Measurements from ENCODE around the gene CD22. TPM values are rescaled to one million over a fixed set of nuclear protein-coding genes. Genes with fewer than 3 reads are reported as not detected.
A peak's percentile ranks its signal among the peaks of the same experiment; 100 is the strongest.

Gene CD22
- total RNA-seq, 4 donors from 2014 or later: not detected

DNA sequence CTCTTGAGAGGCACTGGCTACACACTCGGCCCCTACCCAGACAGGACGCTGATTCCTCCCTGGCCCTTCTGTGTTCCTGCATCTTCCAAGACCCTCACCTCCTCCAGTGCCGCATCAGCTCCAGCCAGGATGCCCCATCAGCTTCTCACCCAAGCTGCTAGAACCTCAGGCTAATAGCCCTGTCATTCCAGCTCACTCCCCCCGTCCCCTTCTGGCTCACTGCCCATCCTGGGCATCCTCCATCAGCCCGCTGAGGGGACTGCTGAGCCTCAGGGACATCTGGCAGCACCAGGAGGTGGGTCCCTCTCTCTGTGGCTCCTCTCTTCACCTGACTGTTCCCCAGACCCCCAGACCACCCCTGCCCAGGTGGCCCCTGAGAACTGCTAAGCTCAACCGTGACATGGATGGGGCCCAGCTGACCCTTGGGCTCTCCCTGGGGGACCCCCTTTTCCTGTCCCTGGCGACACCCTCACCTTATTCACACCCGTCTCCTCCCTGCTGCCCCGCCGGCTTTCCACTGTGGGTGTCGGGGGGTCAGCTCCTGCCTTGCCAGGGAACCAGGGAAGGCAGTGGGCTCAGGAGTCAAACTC is 34.1 kb downstream of the CD22 start:
- WGBS: 68% methylated on average over 8 of the region's 11 CpGs
- Histone ChIP-seq H3K4me1 (peaks cover 3% of the 10 kb centered on the region), H3K27ac (no peak overlapping the region), H3K36me3 (no peaks in the 10 kb centered on the region), H3K9me3 (no peaks in the 10 kb centered on the region), H3K27me3 (peaks cover 3% of the 10 kb centered on the region), H3K4me3 (no peak overlapping the region)
- TF ChIP-seq, protein P1, sequence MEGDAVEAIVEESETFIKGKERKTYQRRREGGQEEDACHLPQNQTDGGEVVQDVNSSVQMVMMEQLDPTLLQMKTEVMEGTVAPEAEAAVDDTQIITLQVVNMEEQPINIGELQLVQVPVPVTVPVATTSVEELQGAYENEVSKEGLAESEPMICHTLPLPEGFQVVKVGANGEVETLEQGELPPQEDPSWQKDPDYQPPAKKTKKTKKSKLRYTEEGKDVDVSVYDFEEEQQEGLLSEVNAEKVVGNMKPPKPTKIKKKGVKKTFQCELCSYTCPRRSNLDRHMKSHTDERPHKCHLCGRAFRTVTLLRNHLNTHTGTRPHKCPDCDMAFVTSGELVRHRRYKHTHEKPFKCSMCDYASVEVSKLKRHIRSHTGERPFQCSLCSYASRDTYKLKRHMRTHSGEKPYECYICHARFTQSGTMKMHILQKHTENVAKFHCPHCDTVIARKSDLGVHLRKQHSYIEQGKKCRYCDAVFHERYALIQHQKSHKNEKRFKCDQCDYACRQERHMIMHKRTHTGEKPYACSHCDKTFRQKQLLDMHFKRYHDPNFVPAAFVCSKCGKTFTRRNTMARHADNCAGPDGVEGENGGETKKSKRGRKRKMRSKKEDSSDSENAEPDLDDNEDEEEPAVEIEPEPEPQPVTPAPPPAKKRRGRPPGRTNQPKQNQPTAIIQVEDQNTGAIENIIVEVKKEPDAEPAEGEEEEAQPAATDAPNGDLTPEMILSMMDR (IDR thresholded peaks at IDR 0.05): no peak
- TF ChIP-seq POLR2AphosphoS5 (IDR thresholded peaks at IDR 0.05) (no peak), EP300 (IDR thresholded peaks at IDR 0.05) (no peak), POLR2A (IDR thresholded peaks at IDR 0.05) (no peak)
- peak in 1 of 2 donors; percentile 64 for DNase-seq (ENCODE audit: low spot score in 2 of 2)

DNA sequence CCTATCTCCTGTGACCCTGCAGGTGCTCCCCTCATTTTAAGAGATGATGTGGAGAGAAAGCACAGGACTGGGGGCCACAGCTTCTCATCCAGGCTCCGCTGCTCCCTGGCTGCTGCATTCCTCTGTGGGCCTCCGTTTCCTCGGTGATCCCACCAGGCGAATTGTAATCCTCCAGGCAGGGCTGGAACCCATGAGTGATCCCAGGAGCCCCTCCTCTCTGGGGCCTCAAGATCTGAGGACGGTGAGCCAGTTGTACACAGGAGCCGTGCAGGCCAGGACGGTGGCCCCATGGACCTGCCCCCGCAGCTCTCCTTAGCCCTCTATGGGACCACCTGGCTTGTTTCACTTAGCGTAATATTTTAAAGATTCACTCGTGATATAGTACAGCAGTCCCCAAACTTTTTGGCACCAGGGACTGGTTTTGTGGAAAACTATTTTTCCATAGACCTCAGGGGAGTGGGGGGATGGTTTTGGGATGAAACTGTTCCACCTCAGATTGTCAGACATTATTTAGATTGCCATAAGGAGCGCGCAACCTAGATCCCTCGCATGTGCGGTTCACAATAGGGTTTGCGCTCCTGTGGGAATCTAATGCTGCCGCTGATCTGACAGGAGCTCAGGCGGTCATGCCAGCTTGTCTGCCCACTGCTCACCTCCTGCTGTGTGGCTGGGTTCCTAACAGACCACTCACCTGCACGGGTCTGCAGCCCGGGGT is 34.9 kb downstream of the CD22 start:
- TF ChIP-seq, protein P1 (IDR thresholded peaks at IDR 0.05): no peak
- TF ChIP-seq POLR2AphosphoS5 (IDR thresholded peaks at IDR 0.05) (no peak), POLR2A (IDR thresholded peaks at IDR 0.05) (no peak), EP300 (IDR thresholded peaks at IDR 0.05) (no peak)
- no peaks in the 10 kb centered on the region for H3K27me3 ChIP-seq
- no peak overlapping the region for H3K4me3 ChIP-seq
- H3K4me1 ChIP-seq: no peaks in the 10 kb centered on the region
- 83% methylated on average over 19 of the region's 19 CpGs for WGBS
- no peaks in the 10 kb centered on the region for H3K9me3 ChIP-seq
- no peaks in the 10 kb centered on the region for H3K36me3 ChIP-seq
- H3K27ac ChIP-seq: no peak overlapping the region
- DNase-seq (ENCODE audit: low spot score in 2 of 2): peak in 1 of 2 donors; percentile 60

DNA sequence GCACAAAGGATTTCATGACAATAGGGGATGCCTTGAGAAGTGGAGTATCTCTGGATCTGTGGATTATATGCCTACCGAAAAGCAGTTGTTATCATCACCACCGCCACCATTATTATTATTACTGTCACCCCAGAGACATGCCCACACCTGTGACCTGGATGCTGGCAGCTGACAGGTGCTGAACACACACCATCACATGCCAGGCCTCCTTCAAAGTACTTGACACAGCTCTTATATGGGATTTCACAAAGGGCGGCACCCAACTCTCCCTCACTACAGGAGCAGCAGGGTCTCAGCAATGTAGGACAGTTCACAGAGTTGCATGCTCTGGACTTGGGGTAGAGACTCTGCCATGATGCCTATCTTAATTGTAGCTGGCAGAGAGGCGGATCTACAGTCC is 36.3 kb downstream of the CD22 start:
- no peaks in the 10 kb centered on the region for H3K27me3 ChIP-seq
- WGBS: 85% methylated on average over 4 of the region's 4 CpGs

DNA sequence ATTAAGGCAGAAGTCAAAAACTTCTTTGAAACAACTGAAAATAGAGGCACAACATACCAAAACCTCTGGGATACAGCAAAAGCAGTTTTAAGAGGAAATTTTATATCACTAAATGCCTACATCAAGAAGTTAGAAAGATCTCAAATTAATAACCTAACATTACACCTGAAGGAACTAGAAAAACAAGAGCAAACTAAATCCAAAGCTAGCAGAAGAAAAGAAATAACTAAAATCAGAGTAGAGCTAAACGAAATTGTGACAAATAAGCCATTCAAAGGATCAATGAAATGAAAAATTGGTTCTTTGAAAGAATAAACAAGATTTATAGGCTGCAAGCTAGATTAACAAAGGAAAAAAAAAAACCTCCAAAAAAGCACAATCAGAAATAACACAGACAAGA is 39.4 kb downstream of the CD22 start:
- H3K4me3 ChIP-seq: no peak overlapping the region
- no peak for DNase-seq (ENCODE audit: low spot score in 2 of 2)
- H3K27me3 ChIP-seq: no peaks in the 10 kb centered on the region
- H3K27ac ChIP-seq: no peak overlapping the region
- WGBS: 47% methylated on average over 1 of the region's 1 CpG
- H3K9me3 ChIP-seq: no peaks in the 10 kb centered on the region
- no peaks in the 10 kb centered on the region for H3K4me1 ChIP-seq
- H3K36me3 ChIP-seq: no peaks in the 10 kb centered on the region
- TF ChIP-seq POLR2A (IDR thresholded peaks at IDR 0.05) (no peak), EP300 (IDR thresholded peaks at IDR 0.05) (no peak), POLR2AphosphoS5 (IDR thresholded peaks at IDR 0.05) (no peak)
- TF ChIP-seq, protein P1 (IDR thresholded peaks at IDR 0.05): no peak

More for the DNA sequence above, 36.3 kb downstream of the CD22 start:
- no peaks in the 10 kb centered on the region for H3K4me1 ChIP-seq
- no peaks in the 10 kb centered on the region for H3K9me3 ChIP-seq
- TF ChIP-seq, protein P1 (IDR thresholded peaks at IDR 0.05): no peak
- TF ChIP-seq POLR2A (IDR thresholded peaks at IDR 0.05) (no peak), POLR2AphosphoS5 (IDR thresholded peaks at IDR 0.05) (no peak), EP300 (IDR thresholded peaks at IDR 0.05) (no peak)
- no peaks in the 10 kb centered on the region for H3K36me3 ChIP-seq
- peak in 1 of 2 donors; percentile 8 for DNase-seq (ENCODE audit: low spot score in 2 of 2)
- no peak overlapping the region for H3K4me3 ChIP-seq
- H3K27ac ChIP-seq: no peak overlapping the region

DNA sequence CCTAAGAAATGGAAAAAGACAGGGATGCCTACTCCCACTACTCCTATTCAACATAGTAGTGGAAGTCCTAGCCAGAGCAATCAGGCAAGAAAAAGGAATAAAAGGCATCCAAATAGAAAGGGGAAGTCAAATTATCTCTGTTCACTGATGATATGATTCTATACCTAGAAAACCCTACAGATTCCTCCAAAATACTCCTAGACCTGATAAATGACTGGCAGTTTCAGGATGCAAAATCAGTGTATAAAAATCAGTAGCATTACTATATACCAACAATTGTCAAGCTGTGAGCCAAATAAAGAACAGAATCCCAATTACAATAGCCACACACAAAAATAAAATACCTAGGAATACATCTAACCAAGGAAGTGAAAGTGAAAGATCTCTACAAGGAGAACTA is 40.5 kb downstream of the CD22 start:
- Histone ChIP-seq H3K4me3 (no peak overlapping the region), H3K9me3 (no peaks in the 10 kb centered on the region), H3K36me3 (no peaks in the 10 kb centered on the region), H3K27ac (no peak overlapping the region), H3K27me3 (no peaks in the 10 kb centered on the region), H3K4me1 (no peaks in the 10 kb centered on the region)
- TF ChIP-seq, protein P1 (IDR thresholded peaks at IDR 0.05): no peak
- TF ChIP-seq EP300 (IDR thresholded peaks at IDR 0.05) (no peak), POLR2AphosphoS5 (IDR thresholded peaks at IDR 0.05) (no peak), POLR2A (IDR thresholded peaks at IDR 0.05) (no peak)
- no peak for DNase-seq (ENCODE audit: low spot score in 2 of 2)

Data from suprapubic skin (tissue), 4 donors.